Left hindlimb (tissue), 1 donor: ENCODE measurements around the gene EFNB2.

Source experiments
- DNase-seq: peaks from one replicate; pipeline ENCODE4 v3.0.0-alpha.2; 2018

The EFNB2 gene

DNA sequence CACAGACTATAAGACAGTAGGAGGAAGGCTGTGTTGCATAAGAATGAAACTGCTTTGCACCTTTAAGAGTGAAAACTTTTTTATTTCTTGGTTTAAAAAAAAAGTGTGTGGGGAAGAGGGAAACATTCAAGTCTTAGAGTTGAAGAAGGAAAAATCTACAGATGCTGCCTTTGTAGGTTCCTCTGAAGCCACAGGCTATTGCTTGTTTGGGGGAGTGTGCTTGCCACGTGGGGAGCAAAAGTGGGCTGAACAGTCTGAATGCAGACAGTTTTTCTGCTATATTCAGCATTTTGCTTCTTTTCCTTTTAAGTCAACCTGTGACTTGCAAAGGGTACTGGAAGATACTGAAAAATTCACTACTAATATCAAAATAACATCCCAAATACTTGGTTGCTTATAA lies 36.9 kb downstream of the EFNB2 start:
- DNase-seq: no peak

GRCh38 chr13:106498158-106498557 lies 37.3 kb downstream of the EFNB2 start:
- DNase-seq: no peak

GRCh38 chr13:106497079-106497478 lies 38.4 kb downstream of the EFNB2 start:
- DNase-seq: no peak

DNA sequence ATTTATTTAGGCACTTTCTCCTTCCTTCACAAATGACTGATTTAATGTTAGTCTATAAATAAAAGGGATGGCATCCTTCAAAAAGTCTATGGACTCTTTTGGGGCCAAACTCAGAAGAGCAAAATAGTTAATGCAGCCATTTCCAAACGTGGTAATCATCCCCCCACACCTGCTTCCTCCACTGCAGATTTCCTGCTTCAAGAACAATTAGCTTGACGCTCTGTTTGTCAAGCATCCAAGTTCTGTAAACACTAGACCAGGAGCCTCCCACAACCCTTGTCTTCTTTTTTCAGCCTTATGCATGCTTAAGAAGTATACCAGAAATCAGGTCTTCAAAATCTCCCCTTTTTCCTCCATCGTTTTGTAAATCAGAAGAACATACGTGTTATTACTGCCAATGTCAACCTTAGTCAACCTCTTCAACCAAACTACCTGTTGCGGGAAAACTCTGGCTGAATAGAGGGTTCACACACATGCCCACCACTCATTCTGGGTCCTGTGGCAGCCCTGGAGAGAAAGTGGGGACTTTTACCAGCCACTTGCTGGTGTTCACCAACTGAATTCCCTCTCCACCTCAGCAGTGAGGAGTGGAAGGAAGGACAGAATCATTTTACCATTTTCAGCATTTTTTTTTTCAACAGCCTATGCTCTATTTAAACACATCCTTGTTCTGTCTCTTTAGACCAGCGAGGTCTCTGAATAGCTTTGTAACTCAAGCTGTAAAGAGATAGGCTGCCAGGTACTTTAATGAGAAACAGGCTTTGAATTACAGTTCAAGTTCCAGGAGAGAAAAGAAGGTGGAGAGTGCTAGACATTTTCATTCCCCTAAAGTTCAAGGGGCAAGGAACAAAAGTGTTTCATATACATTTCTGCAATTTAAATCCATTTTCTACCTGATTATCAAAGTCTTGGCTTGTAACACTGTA lies 39.1 kb downstream of the EFNB2 start:
- DNase-seq: no peak

GRCh38 chr13:106494936-106495335 lies 40.5 kb downstream of the EFNB2 start:
- no peak for DNase-seq

DNA sequence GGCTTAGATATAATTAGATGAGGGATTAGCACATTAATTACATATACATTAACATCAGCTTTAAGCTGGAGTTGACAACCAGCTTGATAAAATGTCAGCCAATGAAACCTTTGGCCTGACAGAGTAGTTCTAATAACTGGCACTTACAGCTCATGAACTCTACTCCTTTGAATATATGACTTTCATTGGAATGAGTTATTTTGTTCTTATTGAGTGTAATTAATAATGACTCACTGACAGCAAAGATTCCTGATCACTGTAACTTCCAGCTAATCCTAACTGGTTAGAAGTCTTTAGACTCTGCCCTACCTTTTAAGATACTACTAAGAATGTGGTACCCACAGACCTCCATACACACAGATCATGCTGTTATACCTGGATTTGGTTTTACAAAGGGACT lies 41.0 kb downstream of the EFNB2 start:
- no peak for DNase-seq

- DNase-seq: no peak
Observed at GRCh38 chr13:106493533-106494220, 41.8 kb downstream of the EFNB2 start.

GRCh38 chr13:106492588-106493475 lies 42.6 kb downstream of the EFNB2 start:
- DNase-seq: no peak

GRCh38 chr13:106491928-106492587 lies 43.4 kb downstream of the EFNB2 start:
- no peak for DNase-seq

DNA sequence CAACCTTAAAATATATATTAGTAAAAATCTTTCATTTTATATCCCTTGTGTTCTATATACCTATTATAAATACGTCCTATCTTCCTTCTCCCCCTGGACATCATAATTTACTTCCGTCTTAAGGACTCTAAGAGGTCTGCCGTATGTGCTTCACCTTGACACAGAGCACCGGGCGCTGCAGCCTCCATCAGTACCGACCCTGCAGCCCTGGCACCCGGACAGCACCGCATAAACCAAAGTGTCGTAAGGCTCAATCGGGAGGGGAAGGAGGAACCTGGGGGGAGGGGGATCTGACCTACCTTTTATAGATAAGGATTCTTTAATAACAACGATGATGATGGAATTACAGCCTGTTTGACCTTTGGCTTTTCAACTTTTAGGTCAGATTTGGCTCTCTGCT lies 44.0 kb downstream of the EFNB2 start:
- no peak for DNase-seq

DNA sequence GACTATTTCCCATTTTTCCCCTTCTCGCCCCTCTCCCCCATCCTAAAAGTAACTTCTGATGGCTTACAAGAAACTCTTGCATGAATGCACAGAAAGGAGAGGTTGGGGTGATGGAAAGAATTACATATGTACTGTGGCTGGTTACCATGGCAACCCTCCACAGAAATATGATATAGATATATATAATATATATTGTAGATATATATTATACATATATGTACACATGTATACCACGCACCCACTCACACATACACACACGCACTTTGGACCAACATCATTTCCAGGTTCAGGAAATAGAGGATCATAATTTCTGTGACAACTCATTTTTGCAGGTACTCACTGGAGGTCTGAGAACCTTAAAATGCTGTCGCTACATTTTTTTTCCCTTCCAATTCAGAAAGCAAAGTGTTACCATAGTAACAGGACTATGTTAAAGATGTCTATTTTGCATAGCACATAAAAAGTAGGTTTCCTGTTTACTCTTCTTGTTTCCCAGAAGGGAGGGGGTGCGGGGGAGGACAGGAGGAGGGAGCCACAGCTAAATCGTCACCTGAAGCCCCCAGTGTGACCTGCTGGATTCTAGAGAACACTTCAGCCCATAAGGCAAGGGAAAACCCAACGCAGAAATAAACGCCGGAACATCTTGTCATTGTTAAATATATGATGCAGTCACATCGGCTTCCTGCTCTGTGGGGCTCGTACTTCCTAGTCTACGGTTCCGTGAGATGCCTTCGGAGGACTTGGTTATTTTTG lies 44.7 kb downstream of the EFNB2 start:
- no peak for DNase-seq

- no peak for DNase-seq
Observed at GRCh38 chr13:106489849-106490568, 45.5 kb downstream of the EFNB2 start.

GRCh38 chr13:106488686-106489085 lies 46.8 kb downstream of the EFNB2 start:
- no peak for DNase-seq

DNA sequence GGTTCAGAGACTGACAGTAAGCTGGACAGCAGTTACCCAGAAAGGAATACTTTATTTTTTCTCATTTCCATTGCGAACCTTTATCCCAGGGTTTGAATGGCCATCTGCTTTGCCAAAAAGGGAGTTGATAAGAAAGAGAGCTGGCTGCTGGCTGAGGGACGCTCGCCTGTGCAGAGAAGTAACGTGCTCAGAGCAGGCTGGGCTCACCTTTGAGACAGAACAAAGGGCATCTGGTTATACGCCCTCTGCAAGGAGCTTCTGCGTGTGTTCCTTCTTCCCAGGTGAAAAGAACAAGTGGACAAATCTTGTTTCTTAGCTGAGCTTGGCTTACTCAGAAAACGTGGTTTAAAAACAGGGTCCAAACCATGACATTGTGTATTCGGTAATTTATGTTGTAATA lies 47.4 kb downstream of the EFNB2 start:
- no peak for DNase-seq

DNA sequence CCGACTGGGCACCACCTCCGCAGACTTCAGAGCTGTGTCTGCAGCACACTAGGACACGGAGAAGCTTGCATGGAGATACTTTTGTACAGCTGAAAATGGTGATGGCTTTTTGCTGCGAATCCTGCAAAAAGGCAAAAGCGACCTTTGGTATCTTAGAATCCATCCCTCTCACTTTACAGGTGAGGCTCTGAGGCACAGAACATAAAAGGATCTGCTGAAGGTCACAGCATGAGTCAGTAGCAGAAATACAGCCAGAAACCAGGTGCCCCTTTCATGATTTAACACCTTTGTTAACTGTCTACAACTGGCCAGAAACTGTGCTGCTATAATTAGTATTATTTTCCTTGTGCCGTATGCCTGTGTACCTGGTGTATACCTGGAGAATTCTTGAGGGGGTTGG lies 48.3 kb downstream of the EFNB2 start:
- no peak for DNase-seq

GRCh38 chr13:106486287-106486686 lies 49.2 kb downstream of the EFNB2 start:
- no peak for DNase-seq

DNA sequence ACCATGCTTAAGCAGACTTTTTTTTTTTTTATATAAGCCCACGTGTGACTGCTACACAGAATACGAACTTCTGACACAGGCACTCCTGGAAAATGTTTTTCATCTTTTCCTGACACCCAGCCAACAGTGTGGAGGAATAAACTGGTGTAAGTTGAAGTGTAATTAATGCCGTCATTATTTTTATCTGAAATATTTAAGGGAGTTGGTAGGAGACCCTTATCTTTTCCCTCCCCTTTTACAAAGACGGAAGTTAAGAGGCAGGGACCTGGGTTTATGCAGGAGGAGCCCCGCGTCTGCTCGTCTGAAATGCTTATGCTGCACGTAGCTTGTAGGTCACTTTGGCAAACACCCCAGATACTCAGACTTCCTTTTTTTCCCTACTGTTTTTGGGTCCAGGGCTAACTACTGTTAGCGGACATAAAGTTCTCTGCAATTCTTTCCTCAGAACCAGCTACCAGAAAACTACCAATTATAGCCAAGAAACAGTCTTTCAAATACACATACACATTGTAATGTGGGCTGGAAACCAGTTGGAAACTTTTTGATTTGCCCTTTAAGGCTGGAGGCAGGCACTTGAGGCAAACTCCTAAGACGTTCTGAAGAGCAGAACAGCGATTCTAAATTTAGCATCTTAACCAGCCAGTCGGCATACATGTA lies 50.8 kb downstream of the EFNB2 start:
- no peak for DNase-seq

DNA sequence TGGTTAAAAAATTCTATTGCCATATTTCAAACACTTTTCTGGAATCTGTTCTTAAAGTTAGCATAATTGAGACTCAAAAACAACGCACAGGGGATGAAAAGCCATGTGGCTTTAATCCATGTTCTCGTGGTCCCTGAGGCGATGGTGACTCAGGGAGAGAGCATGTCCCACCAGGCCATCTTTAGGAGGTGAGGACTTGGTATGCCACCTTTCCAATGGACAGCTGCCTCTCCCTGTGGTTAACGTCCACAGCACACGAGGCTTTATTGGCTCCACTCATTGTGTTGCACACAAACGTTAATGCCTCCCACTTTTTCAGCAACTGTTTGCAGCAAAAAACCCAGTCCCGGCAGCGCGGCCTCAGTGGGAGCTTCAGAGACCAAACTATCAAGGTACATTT lies 51.4 kb downstream of the EFNB2 start:
- no peak for DNase-seq

- no peak for DNase-seq
Observed at GRCh38 chr13:106481919-106482318, 53.5 kb downstream of the EFNB2 start.

DNA sequence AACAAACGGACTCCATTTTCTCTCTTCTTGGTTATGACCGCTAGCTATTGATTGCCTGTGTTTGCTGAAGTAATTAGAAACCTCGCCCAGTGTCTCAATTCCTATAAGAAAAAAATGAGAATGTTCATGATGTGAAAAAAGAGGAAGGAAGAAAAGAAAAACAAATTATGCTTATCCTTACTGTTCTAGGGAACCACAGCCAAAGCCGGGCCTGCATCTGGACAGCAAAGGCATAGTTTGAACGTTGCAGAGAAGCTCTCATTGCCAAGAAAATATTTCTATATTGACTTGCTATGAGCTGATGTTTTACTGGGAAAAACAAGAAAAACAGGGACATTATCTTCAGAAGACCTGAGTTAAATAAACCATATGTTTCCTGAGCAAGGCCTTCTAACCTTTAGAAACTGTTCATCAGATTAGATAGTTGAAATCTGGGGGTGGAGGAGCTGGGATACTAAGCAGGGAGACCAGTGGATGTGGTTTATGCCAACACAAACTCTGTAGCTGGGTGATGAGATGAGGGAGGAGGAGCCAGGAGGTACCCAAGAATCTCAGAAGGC lies 55.0 kb downstream of the EFNB2 start:
- no peak for DNase-seq
